GM18499 (cell line): ENCODE data around the gene TPD52L2.
"Not testable (repeated sequence)": the region's sequence is repeated elsewhere in the genome, so short reads cannot be mapped to it uniquely, and the experiment has no call there.

Source experiments
- ATAC-seq: cut with Tn5 transposase; IDR thresholded peaks from one replicate; pipeline ENCODE4 v1.9.1; 2021; ENCODE audit warnings: moderate number of reproducible peaks; ENCODE audit not compliant: insufficient read depth, unreplicated experiment

TPD52L2 gene

GRCh38 chr20:63835021-63835858 lies 29.8 kb upstream of the TPD52L2 start:
- ATAC-seq, result no peak

GRCh38 chr20:63836458-63837344 lies 28.4 kb upstream of the TPD52L2 start:
- no peak for ATAC-seq

- ATAC-seq, result no peak
These were observed 27.6 kb upstream of the TPD52L2 start for GRCh38 chr20:63837479-63837878.

GRCh38 chr20:63839620-63840019 lies 25.4 kb upstream of the TPD52L2 start:
- no peak for ATAC-seq

GRCh38 chr20:63840405-63840828 lies 24.7 kb upstream of the TPD52L2 start:
- ATAC-seq, result no peak

DNA sequence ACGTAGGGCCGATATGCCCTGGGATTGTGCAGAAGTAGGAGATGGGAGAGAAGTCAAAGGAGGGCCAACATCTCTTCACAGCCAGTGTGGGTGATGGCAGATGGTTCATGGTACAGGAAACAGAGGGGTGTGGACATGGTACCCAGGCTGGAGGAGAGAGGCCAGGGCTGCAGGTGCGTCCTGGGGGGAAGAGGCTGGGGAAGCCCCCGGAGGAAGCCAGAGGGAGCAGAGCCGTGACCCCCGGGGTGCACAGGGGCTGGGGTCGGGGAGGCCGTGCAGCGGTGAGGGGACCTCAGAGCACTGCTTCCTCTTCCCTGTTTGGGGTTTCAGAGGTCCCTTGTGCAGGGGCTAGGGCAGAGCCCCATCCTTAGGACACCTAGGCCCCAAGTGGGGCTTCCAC lies 22.8 kb upstream of the TPD52L2 start:
- ATAC-seq, result no peak

DNA sequence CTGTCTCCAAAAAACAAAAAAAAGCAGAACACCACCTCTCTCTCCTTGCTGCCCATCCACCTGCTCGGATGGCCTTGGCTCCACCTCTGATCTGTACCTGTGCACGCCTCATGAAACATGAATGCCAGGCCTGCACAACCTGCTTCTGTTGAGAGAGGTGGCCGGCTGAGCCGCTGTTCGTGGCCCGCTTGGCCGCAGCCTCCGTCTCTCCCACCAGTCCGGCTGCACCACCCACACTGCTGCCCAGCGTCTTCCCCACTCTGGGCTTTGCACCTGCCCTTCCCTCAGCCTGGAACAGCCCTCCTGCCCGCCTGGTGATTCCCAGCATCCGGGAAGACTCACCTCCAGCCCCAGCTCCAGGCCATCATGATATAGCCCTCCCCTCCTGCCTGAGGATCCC lies 21.8 kb upstream of the TPD52L2 start:
- ATAC-seq, result no peak

GRCh38 chr20:63843778-63844177 lies 21.3 kb upstream of the TPD52L2 start:
- ATAC-seq, result no peak

DNA sequence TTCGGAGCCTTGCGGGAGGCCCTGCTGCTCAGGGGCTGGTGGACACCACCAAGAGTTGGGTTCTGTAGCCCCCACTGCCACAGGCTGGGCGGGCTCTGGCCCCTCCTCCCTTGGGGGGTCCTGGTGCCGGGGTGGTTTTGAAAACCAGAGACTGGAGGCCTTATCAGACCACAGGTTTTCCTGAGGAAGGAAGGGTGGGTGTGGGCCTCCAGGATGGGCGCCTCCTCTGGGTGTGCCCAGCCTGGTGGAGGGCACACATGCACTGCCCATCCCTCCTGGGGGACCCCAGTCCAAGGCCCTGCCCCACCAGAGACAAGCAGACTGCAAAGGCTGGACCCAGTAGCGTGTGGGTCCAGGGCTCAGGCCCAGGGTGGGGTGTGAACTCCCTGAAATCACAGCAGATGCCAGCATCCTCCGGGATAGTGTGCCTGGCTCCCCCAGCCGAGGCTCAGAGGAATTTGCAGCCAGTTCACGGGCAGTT lies 20.5 kb upstream of the TPD52L2 start:
- no peak for ATAC-seq

GRCh38 chr20:63846128-63846771 lies 18.8 kb upstream of the TPD52L2 start:
- ATAC-seq, result no peak

GRCh38 chr20:63846888-63847236 lies 18.2 kb upstream of the TPD52L2 start:
- ATAC-seq, result no peak

DNA sequence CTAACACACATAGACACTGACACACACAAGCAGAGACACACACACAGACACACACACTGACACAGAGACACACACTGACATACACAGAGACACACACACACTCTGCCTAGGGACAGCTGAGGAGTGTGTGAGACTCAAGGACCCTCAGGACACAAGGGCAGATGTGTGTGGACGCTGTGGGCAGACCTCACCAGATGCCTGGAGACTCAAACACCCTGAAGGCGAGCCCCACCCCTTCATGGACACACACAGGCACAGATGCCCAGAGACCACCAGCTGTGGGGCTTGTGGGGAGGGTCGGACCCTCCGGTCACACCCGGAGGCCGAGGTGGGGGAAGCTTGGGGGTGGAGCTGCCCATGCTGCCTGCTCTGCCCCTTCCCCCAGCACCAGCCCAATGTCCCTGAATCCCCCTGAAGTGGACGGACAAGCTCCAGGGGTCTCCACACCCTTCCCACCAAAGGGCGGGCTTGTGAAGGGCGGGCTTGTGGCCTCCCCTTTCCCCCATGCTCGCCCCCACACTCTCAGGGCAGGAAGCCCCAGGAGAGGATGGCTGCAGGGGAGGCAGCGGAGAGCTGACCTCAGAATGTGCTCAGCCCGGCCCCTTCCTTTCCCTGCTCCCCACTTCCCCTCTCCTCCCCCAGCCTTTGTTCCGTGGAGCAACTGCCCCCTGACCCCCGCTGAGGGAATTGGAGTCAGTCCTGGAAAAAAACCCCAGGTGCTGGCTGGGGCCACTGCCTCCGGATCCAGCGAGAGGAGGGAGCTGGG lies 17.6 kb upstream of the TPD52L2 start:
- ATAC-seq, result no peak

GRCh38 chr20:63848003-63848911 lies 16.8 kb upstream of the TPD52L2 start:
- ATAC-seq, result no peak

GRCh38 chr20:63850689-63851547 lies 14.2 kb upstream of the TPD52L2 start:
- no peak for ATAC-seq

- ATAC-seq, result not testable (repeated sequence)
These were observed 13.5 kb upstream of the TPD52L2 start for GRCh38 chr20:63851548-63851943.

DNA sequence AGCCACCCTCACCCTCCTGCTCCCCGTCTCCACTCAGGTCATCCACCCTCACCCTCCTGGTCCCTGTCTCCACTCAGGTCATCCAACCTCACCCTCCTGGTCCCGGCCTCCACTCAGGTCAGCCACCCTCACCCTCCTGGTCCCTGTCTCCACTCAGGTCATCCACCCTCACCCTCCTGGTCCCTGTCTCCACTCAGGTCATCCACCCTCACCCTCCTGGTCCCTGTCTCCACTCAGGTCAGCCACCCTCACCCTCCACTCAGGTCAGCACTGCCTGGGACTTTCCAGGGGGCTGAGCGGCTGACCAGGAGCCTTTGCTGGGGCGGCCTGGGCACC lies 11.4 kb upstream of the TPD52L2 start:
- not testable (repeated sequence) for ATAC-seq

DNA sequence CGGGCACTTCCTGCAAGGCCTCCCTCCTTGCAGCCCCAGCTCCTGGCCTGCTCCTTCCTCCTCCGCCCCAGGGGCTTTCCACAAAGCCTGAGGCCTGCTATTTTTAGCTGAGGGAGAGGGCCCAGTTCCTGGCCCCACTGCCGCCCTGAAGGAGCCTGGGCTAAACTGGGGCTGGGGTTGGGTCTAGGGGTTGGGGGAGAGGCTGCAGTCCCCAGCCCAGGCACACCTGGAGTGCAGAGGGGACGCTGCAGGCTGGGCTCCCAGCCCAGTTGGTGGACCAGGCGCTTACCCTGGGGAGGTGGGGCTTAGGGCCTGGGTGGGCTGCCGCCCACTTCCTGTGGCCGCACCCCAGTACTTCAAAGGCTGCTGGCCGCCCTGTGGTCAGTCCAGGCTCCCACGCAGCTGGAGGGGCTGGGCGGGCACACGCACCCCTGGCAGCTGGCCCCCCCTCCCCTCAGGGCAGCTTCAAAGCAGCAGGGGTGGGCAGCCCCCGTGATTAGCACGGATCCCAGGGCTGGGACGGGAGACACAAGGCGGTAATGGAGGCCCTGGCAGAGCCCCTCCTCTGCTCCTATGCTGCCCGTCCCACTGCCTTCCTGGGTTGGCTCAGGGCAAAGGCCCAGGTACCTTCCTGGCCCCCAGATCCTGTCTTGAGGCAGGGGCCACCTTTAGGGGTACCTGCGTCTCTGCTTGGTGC lies 10.9 kb upstream of the TPD52L2 start:
- ATAC-seq, result no peak
